B cell (primary cell): ENCODE measurements around the gene FBXO2.
"Not testable (repeated sequence)": the region's sequence is repeated elsewhere in the genome, so short reads cannot be mapped to it uniquely, and the experiment has no call there.

Experiments used
- EZH2 ChIP-seq: IDR thresholded peaks from 2 replicates; pipeline ENCODE4 v1.6.1; 2012; ENCODE audit warnings: borderline replicate concordance, low read depth, mild to moderate bottlenecking, moderate library complexity, low read length; ENCODE audit not compliant: insufficient read depth, poor library complexity, severe bottlenecking
- TF ChIP-seq, protein P1 (sequence below): fragments of 200-600 bp; IDR thresholded peaks from one replicate; pipeline ENCODE4 v1.8.0; 2022; ENCODE audit warnings: antibody characterized with exemption, mild to moderate bottlenecking

DNA sequence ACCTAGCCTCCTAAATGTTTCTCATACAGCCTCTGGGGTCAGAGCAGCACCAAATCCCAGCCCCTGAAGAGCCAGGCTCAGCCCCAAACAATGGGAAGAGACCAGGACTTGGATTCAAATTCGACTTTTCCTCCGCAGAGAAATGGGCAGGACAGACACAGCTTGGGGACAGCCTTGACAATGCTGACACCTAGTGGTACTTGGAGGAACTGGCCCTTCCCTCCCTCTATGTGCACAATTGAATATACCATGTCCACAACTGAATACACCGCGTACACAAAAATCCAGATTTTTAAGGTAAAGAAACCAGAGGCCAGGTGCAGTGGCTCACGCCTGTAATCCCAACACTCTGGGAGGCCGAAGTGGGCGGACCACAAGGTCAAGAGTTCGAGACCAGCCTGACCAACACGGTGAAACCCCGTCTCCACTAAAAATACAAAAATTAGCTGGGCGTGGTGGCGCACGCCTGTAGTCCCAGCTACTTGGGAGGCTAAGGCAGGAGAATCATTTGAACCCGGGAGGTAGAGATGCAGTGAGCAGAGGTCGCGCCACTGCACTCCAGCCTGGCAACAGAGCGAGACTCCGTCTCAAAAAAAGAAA lies 11.7 kb downstream of the FBXO2 start:
- TF ChIP-seq, protein P1, sequence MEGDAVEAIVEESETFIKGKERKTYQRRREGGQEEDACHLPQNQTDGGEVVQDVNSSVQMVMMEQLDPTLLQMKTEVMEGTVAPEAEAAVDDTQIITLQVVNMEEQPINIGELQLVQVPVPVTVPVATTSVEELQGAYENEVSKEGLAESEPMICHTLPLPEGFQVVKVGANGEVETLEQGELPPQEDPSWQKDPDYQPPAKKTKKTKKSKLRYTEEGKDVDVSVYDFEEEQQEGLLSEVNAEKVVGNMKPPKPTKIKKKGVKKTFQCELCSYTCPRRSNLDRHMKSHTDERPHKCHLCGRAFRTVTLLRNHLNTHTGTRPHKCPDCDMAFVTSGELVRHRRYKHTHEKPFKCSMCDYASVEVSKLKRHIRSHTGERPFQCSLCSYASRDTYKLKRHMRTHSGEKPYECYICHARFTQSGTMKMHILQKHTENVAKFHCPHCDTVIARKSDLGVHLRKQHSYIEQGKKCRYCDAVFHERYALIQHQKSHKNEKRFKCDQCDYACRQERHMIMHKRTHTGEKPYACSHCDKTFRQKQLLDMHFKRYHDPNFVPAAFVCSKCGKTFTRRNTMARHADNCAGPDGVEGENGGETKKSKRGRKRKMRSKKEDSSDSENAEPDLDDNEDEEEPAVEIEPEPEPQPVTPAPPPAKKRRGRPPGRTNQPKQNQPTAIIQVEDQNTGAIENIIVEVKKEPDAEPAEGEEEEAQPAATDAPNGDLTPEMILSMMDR: peak; percentile 96
- not testable (repeated sequence) for TF ChIP-seq EZH2
